Measurements from ENCODE around the gene RAB3IL1.

DNA sequence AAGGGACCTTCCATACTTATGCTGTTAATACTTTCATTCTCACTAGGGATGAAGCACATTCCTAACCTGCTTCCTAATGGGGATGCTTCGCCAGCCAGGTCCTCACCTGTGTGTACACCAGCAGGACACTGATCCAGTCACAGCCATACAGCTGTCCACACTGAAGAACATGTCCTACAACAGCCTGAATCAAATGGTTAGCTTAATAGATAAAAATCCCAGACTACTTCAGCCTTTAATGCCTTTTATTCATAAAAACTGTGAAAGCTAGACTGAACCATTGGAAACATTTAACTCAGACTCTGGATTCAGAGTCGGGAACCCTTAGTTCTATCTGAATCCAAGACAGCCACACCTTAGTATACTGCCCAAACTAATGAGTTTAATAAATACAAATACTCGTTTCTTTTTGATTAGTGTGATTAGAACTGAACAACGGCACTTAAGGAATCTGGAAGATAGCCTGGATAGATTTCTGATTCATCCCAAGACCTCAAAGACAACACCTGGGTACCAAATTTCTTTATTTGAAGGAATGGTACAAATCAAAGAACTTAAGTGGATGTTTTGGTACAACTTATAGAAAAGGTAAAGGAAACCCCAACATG, 46.8 kb upstream of the RAB3IL1 start:
- TF ChIP-seq EZH2 (IDR thresholded peaks at IDR 0.05) (no peak), POLR2AphosphoS5 (IDR thresholded peaks at IDR 0.05; ENCODE audit: borderline replicate concordance, low read depth, low read length) (no peak; the same call in 1 of the 2 replicates), FOXP2 (optimal IDR thresholded peaks at IDR 0.05; ENCODE audit: control extremely low read depth, extremely low read length, insufficient read depth) (no peak)

Data from SK-N-MC (cell line).